ENCODE data around the gene BRD3. TPM values are rescaled to one million over a fixed set of nuclear protein-coding genes. Genes with fewer than 3 reads are reported as not detected.

The BRD3 gene
- polyA plus RNA-seq, 1 donor = 62.5 TPM

- DNase-seq (ENCODE audit: low read depth) = no peak
Observed at GRCh38 chr9:134039386-134040175, 28.2 kb downstream of the BRD3 start.

DNA sequence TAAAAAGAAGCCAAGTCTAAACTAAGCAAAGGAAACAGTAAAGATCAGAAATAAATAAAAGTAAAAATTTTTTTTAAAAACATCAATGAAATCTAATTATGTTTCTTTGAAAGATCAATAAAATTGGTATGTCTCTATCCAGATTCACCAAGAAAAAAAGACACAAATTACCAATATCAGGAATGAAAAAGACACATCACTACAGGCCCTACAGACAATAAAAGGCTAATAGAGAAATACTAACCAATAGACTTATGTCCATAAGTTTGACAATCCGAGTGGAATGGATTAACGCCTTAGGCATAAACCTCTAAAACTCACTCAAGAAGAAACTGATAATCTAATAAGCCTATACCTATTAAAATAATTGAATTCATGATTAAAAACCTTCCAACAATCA lies 30.2 kb downstream of the BRD3 start:
- DNase-seq (ENCODE audit: low read depth) = no peak

DNA sequence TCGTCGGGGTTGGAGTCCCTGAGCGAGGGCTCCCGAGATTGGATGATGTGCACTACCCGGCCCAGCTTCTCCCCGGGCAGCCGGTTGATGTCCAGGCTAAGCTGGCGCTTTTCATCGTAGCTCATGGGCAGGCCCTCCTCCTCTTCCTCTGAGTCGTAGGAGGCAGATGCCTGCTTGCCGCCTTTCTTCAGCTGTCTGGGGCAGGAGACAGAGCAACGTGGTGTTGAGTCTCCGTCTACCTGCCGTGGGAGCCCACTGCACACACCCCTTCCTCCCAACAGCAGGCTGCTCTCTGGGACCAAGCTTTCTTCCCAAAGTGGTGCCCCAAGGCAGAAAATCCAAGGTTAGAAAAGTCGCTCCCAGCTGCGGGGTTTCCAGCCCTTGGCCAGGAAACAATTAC lies 31.7 kb downstream of the BRD3 start:
- DNase-seq (ENCODE audit: low read depth) = no peak

DNA sequence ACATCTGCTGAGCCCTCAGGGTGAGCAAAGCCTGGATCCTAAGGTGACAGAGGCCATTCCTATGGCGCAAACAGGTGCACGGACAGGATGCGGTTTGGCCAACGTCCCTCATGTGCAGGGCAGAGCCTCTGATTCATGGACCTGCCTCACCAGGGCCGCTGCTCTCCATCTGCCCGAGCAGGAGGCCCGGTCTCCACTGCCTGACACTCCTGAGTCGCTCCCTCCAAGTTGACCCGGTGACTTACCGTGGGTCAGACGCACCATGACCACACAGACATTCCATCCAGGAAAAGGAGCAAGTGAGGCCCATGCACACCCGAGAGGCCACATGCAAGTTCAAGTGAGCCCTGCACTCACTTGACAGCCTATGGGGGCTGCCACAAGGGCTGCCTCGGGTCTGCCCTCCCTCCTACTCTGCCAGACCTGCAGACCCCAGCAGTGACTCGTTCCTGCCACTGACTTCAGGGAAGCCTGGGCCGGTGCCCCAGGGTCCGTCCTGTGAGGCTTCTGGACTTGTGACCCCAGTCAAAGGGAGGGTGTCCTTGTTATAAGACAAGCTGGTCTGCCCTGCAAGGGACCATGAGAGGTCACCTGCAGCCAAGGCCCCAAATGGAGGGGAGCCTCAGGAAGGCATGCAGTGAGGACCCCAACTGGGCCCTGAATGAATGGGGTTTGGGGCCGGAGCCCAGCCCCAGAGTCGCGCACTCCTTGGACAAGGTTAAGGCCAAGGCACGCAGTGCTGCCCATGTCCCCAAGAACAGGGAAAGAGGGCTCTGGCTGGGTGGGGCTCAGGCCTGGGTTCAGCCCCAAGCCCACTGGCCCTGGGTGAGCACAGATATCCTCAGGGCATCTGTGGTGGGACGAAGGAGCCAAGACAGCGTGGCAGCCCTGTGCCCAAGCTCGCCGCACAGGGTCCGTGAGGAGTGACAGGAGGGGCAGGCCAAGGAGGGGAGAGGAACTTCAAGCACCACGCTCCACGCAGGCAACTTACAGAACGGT lies 32.5 kb downstream of the BRD3 start:
- no peak for DNase-seq (ENCODE audit: low read depth)

- DNase-seq (ENCODE audit: low read depth) = no peak
Observed at GRCh38 chr9:134034215-134035040, 33.4 kb downstream of the BRD3 start.

- DNase-seq (ENCODE audit: low read depth) = no peak
Observed at GRCh38 chr9:134033516-134034214, 34.2 kb downstream of the BRD3 start.

DNA sequence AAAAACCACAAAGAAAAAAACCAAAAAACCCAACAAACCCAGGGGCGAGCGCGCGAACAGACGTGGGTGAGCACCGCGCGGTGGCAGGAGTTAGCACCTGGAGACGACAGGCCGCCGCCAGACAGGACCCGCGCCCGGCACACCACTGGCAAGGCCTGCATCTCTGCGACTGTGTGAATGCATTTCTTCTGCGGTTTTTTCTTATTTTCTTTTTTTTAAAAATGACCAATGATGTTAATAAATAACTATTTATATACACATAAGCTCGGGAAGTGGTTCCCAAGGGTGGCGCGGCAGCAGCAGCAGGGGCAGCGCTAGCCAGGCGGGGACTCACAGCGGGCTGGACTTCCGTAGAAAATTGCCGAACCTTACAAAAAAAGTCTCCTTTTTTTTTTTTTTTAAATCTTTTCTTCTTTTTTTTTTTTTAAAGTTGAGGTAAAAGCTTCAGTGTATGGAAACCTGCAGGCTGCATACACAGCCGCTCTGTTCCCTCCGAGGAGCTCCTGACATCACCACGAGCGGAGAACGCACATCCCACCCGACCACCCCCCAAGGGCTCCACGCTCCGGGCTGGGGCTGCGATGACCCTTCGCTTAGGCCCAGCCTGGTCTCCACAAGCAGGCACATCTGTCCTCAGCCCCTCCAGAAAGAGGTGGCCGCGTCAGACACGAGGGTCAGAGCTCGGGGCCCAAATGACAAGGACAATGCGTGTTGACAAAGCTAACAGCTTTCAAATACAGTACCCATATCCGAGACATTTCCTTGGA lies 35.2 kb downstream of the BRD3 start:
- DNase-seq (ENCODE audit: low read depth) = no peak

DNA sequence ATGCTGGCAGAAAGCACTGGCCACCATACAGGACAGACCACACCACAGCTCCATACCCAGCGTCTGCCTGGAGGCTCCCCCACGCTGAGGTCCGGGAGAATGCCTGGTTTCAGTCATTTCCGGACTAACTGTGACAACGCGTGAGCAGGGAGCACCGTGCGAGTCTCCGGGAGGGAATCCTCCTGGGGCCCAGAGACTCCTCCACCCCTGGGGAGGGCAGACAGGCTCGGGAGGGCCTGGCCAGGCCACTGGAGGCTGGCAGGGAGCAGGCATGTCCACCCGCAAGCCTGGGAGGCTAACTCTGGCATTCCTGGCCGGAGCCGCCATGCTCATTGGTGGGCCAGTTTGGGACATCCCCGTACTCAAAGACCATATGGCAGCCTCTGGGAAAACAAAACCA lies 36.0 kb downstream of the BRD3 start:
- DNase-seq (ENCODE audit: low read depth) = no peak

DNA sequence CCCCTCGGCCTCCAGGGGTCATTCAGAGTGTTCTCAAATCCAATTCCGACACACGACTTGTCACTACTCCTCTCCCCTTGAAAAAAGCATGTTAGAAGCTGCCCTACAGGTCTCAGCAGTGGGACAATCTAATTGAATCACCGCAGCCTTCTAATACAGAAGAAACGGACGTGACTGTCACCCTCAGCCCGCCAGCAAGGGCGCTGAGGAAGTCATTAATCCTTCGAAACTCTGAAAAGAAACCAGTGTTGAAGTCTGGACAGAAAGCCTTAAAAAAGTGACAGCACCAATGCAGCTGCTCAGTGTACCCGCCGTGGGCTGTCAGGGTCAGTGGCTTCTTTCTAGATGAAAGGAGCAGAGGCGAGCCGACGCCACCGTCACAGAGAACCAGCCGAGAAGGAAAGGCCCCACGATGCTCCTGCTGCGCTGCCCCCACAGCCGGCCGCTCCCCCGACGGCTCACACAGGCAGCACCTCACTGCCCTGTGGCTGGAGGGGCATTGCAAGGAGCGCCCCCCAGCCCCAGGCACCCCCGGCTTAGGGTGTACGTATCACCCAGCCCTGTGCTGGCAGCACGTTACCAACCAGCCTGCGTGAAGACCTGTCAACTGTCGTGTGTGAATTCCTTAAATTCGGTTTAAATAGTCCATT lies 36.9 kb downstream of the BRD3 start:
- DNase-seq (ENCODE audit: low read depth) = no peak

DNA sequence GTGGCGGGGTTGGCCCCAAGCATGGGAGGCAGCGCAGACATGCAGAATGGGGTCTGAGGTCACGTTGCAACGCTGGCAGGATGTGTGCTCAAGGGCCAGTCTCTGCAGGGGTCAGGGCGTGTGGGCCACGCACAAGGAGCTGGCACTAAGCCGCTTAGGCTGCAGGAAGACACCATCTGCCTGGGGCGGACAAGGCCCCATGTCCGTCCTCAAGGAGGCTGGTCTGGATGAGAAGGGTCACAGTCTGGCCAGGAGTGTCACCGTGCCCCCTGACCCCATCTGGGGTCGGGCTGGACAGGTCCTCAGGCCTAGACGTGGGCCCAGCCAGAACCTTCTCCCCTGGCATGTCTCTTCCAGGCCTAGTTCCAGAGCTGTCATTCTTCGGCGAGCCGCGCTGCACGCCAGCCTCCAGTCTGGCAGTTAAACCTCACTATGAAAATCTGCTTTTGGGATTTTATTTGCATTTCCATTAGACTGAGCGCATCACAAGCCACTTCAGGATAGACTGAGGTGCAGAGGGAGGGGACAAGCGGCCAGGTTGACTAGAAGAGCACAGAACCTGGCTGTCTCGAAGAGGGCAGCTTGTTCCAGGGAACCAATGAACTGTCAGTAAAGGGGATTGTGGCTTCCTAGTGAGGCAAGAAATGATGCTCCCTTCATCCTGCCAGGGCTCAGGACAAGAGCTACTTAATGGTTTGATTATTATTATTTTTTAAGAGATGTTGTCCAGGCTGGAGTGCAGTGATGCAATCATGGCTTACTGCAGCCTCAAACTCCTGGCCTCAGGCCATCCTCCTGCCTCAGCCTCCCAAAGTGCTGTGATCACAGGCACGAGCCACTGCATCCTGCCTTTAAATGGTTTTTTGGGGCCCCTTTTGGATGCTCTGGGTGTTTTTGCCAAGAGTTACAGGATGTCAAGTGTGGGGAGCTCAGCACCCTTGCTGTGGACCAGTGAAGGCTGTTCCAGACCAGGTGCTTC lies 38.3 kb downstream of the BRD3 start:
- no peak for DNase-seq (ENCODE audit: low read depth)

- no peak for DNase-seq (ENCODE audit: low read depth)
Observed at GRCh38 chr9:134028575-134029247, 39.1 kb downstream of the BRD3 start.

GRCh38 chr9:134028076-134028475 lies 39.8 kb downstream of the BRD3 start:
- no peak for DNase-seq (ENCODE audit: low read depth)

- no peak for DNase-seq (ENCODE audit: low read depth)
Observed at GRCh38 chr9:134027561-134027960, 40.3 kb downstream of the BRD3 start.

DNA sequence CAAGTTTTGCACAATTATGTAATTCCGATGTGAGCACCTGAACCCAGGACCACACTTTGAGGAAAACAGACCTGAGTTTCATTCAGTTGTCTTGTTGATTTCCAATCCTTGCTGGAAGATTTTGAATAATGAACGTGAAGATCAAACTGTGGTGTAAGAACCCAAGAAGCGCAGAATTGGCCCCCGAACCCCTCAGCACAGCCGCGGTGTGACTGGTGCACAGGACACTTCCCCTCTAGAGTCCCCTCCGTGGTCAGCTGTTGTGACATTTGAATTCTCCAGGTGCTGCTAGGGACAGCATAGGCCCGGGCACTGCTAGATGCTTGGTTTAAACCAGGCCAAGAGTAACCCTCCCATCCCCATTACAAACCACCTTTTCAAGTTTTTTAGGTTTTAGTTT lies 40.8 kb downstream of the BRD3 start:
- DNase-seq (ENCODE audit: low read depth) = no peak

GRCh38 chr9:134026581-134026980 lies 41.2 kb downstream of the BRD3 start:
- DNase-seq (ENCODE audit: low read depth) = no peak

GRCh38 chr9:134025606-134026541 lies 42.0 kb downstream of the BRD3 start:
- no peak for DNase-seq (ENCODE audit: low read depth)

Measured in forelimb muscle (tissue), 1 donor.